K562 (cell line): ENCODE measurements around the gene MKNK1. TPM values are rescaled to one million over a fixed set of nuclear protein-coding genes. Genes with fewer than 3 reads are reported as not detected.
A peak's percentile ranks its signal among the peaks of the same experiment; 100 is the strongest.

Source experiments
- ARID1B ChIP-seq: fragments of 450-650 bp; IDR thresholded peaks from 2 replicates; pipeline ENCODE4 v1.6.1; 2016; ENCODE audit warnings: antibody characterized with exemption, mild to moderate bottlenecking, inconsistent platforms
- ATF4 ChIP-seq: fragments of 450-650 bp; formaldehyde crosslinking; IDR thresholded peaks from 2 replicates; pipeline ENCODE4 v1.4.0; 2022; ENCODE audit warnings: mild to moderate bottlenecking, moderate library complexity
- CBFA2T3 ChIP-seq: fragments of 450-650 bp; IDR thresholded peaks from 2 replicates; pipeline ENCODE4 v1.6.1; 2017
- CC2D1A ChIP-seq: fragments of 450-650 bp; IDR thresholded peaks from 2 replicates; pipeline ENCODE4 v1.6.1; 2017; ENCODE audit warnings: mild to moderate bottlenecking
- CREB1 ChIP-seq, 2 experiments: sonication (generic) in 1 of 2; formaldehyde crosslinking in 1 of 2; IDR thresholded peaks; 2 replicates each; pipeline versions ENCODE4 v1.6.1 to v1.8.0; 2012 to 2022; ENCODE audit warnings: inconsistent platforms in 1 of 2, mild to moderate bottlenecking in 1 of 2, missing genetic modification reagents in 1 of 2, moderate library complexity in 1 of 2
- FOSL1 ChIP-seq: fragments of 200-800 bp; sonication (Bioruptor generic); conservative IDR thresholded peaks from 2 replicates; pipeline ENCODE4 v1.6.1; 2016; ENCODE audit warnings: missing genetic modification characterization, missing compliant biosample characterization
- MTA3 ChIP-seq: fragments of 450-650 bp; formaldehyde crosslinking; IDR thresholded peaks from 2 replicates; pipeline ENCODE4 v1.6.1; 2017; ENCODE audit warnings: mild to moderate bottlenecking, borderline replicate concordance
- NBN ChIP-seq: fragments of 450-650 bp; IDR thresholded peaks from 2 replicates; pipeline ENCODE4 v1.6.1; 2016; ENCODE audit warnings: low read depth, mild to moderate bottlenecking
- NCOA1 ChIP-seq: fragments of 450-650 bp; IDR thresholded peaks from 2 replicates; pipeline ENCODE4 v1.6.1; 2016; ENCODE audit warnings: low read depth
- NCOR1 ChIP-seq: fragments of 450-650 bp; IDR thresholded peaks from 2 replicates; pipeline ENCODE4 v1.6.1; 2016; ENCODE audit warnings: mild to moderate bottlenecking, moderate library complexity
- PKNOX1 ChIP-seq: fragments of 450-650 bp; IDR thresholded peaks from 2 replicates; pipeline ENCODE4 v1.6.1; 2016
- RCOR1 ChIP-seq, 2 experiments: IDR thresholded peaks; 2 replicates each; pipeline ENCODE4 v1.6.1; 2012; ENCODE audit warnings: low read depth in 2 of 2, low read length in 2 of 2, borderline replicate concordance in 1 of 2, improper control_type of control experiment in 1 of 2
- SMARCA5 ChIP-seq: fragments of 450-650 bp; IDR thresholded peaks from 2 replicates; pipeline ENCODE4 v1.6.1; 2016
- TCFL5 ChIP-seq: fragments of 250-450 bp; sonication (Bioruptor Pico); conservative IDR thresholded peaks from 2 replicates; pipeline ENCODE4 v1.6.1; 2021; ENCODE audit warnings: mild to moderate bottlenecking, moderate library complexity, matching md5 sums
- TOE1 ChIP-seq, 2 experiments: fragments of 450-650 bp in 1 of 2; sonication (generic) in 1 of 2; formaldehyde crosslinking in 1 of 2; IDR thresholded peaks; 2 replicates each; pipeline versions ENCODE4 v1.7.1 to v1.8.0; 2016 to 2022; ENCODE audit warnings: borderline replicate concordance in 2 of 2, mild to moderate bottlenecking in 2 of 2, antibody characterized with exemption in 1 of 2, inconsistent platforms in 1 of 2, low read depth in 1 of 2, missing genetic modification reagents in 1 of 2, moderate library complexity in 1 of 2
- XRCC5 ChIP-seq: fragments of 200-400 bp; formaldehyde crosslinking; IDR thresholded peaks from 2 replicates; pipeline ENCODE4 v1.6.1; 2017; ENCODE audit warnings: low read depth, mild to moderate bottlenecking, low read length
- ZBTB33 ChIP-seq: sonication (generic); formaldehyde crosslinking; IDR thresholded peaks from 2 replicates; pipeline ENCODE4 v1.8.1; 2023; ENCODE audit warnings: mild to moderate bottlenecking, missing genetic modification reagents
- ZBTB9 ChIP-seq: fragments of 450-650 bp; formaldehyde crosslinking; IDR thresholded peaks from 2 replicates; pipeline ENCODE4 v1.4.0; 2020; ENCODE audit warnings: mild to moderate bottlenecking, moderate library complexity
- ZNF24 ChIP-seq: fragments of 450-650 bp; IDR thresholded peaks from 2 replicates; pipeline ENCODE4 v1.6.1; 2016
- polyA plus RNA-seq, 8 experiments: library from polyadenylated mRNA; depleted of rRNA in 4 of 8; stranded (reverse) in 5 of 8; unstranded in 3 of 8; fragments of >200 nt; fragmentation: Nextera tagmentation in 2 of 8; fragmentation: Illumina TruSeq in 1 of 8; extraction: Ambion mirVana in 2 of 8; extraction: Trizol in 1 of 8; gene quantifications; 2 replicates each; pipeline versions ENCODE4 v1.2.1 to v1.2.3, GENCODE V29; 2011 to 2014; ENCODE audit warnings: inconsistent platforms in 1 of 8, missing spikeins in 1 of 8
- total RNA-seq, 7 experiments: library from RNA; depleted of rRNA in 6 of 7; stranded (reverse); fragments of >200 nt in 6 of 7; fragmentation: Illumina TruSeq in 2 of 7; extraction: Trizol in 2 of 7; gene quantifications; 2 replicates each; pipeline versions ENCODE4 v1.2.1 to v1.2.3, GENCODE V29; 2011 to 2021; ENCODE audit warnings: low replicate concordance in 1 of 7
- TF ChIP-seq, protein P1 (sequence below), 2 experiments: fragments of 450-650 bp in 1 of 2; sonication (generic) in 1 of 2; formaldehyde crosslinking in 1 of 2; IDR thresholded peaks in 1 of 2; conservative IDR thresholded peaks in 1 of 2; 2 replicates each; pipeline versions ENCODE4 v1.6.1 to v1.8.1; 2016 to 2023; ENCODE audit warnings: mild to moderate bottlenecking in 2 of 2, moderate library complexity in 2 of 2, inconsistent platforms in 1 of 2, missing genetic modification reagents in 1 of 2

Gene MKNK1
- total and polyA plus RNA-seq, 9 of the 15 experiments (the other 6 are each of a cell fraction or from before 2014, with no cell fraction given): 27.7 to 51.3 (median 43.7) TPM

DNA sequence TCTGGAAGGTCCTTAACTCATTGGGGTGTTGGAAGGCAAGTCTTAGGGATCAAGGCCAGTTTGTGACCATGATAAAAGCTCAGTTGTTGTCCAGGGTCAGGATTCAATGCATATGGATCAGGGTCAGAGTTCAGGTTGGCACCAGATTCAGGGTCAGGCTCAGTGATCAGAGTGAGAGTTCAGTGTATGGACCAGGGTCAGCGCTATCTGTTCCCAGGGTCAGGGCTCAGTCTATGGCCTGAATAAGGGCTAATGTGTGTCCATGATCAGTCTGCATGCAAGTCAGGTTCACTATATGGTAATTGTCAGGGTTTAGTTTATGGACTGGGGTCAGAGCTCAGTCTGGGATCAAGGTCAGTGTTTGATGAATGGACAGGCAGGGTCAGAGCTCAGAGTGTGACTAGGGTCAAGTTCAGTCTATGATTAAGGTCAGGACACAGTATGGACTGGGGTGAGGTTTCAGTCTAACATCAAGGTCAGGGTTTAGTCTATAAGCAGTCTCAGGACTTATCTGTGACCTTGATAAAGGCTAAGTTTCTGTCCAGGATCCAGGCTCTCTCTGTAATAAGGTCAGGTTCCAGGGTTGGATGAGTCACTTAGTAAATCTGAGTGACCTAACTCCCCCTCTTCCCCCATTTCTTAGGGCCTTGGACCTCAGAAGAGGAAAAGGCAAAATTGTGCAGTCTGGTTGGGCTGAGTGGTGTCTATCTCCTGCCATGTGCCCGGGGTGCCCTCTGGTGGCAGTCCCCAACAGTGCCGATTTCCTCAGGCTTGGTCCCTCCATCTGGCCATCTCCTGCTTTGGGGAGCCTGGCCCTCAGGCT, 76.4 kb downstream of the MKNK1 start (continued):
- TF ChIP-seq TOE1 (IDR thresholded peaks at IDR 0.05; ENCODE audit: borderline replicate concordance) (peak; percentile 39; the same call in 1 of the 2 replicates), TOE1 (CRISPR knock-in tag; IDR thresholded peaks at IDR 0.05; ENCODE audit: borderline replicate concordance, low read depth) (peak; percentile 70; the same call in 1 of the 2 replicates), NCOR1 (peak; percentile 71), XRCC5 (peak; percentile 70; the same call in 1 of the 2 replicates), PKNOX1 (0 out of 2 replicates have a peak, but pooled peaks have one; percentile 12), CC2D1A (peak; percentile 95), FOSL1 (peak; percentile 94), TCFL5 (no peak), NBN (peak; percentile 65; the same call in 1 of the 2 replicates), ZBTB9 (CRISPR knock-in tag) (peak; percentile 39; the same call in 1 of the 2 replicates), ZNF24 (peak; percentile 71; the same call in 1 of the 2 replicates), CBFA2T3 (peak; percentile 62), SMARCA5 (0 out of 2 replicates have a peak, but pooled peaks have one; percentile 33), RCOR1 (IDR thresholded peaks at IDR 0.05; ENCODE audit: borderline replicate concordance in 1 of 2, low read depth in 2 of 2, low read length in 2 of 2) (peak; percentile 43 to 93; a peak in 2 of 4 replicates), ARID1B (peak; percentile 77), ZBTB33 (CRISPR knock-in tag) (peak; percentile 33; the same call in 1 of the 2 replicates), NCOA1 (peak; percentile 24; the same call in 1 of the 2 replicates), CREB1 (IDR thresholded peaks at IDR 0.05) (no peak), CREB1 (CRISPR knock-in tag; IDR thresholded peaks at IDR 0.05) (peak; percentile 33; the same call in 1 of the 2 replicates), ATF4 (CRISPR knock-in tag) (peak; percentile 8; the same call in 1 of the 2 replicates), MTA3 (peak; percentile 59)
- TF ChIP-seq, protein P1, sequence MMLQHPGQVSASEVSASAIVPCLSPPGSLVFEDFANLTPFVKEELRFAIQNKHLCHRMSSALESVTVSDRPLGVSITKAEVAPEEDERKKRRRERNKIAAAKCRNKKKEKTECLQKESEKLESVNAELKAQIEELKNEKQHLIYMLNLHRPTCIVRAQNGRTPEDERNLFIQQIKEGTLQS (IDR thresholded peaks at IDR 0.05): peak; percentile 94
- TF ChIP-seq, protein P1 (CRISPR knock-in tag; conservative IDR thresholded peaks at IDR 0.05): no peak; the same call in 1 of the 2 replicates
